ENCODE results near the gene RPL10. TPM values are rescaled to one million over a fixed set of nuclear protein-coding genes. Genes with fewer than 3 reads are reported as not detected.
A peak's percentile ranks its signal among the peaks of the same experiment; 100 is the strongest.
"Not testable (repeated sequence)": the region's sequence is repeated elsewhere in the genome, so short reads cannot be mapped to it uniquely, and the experiment has no call there.

RPL10 gene
- total RNA-seq, 1 donor from 2014 or later = 1,898 TPM

DNA sequence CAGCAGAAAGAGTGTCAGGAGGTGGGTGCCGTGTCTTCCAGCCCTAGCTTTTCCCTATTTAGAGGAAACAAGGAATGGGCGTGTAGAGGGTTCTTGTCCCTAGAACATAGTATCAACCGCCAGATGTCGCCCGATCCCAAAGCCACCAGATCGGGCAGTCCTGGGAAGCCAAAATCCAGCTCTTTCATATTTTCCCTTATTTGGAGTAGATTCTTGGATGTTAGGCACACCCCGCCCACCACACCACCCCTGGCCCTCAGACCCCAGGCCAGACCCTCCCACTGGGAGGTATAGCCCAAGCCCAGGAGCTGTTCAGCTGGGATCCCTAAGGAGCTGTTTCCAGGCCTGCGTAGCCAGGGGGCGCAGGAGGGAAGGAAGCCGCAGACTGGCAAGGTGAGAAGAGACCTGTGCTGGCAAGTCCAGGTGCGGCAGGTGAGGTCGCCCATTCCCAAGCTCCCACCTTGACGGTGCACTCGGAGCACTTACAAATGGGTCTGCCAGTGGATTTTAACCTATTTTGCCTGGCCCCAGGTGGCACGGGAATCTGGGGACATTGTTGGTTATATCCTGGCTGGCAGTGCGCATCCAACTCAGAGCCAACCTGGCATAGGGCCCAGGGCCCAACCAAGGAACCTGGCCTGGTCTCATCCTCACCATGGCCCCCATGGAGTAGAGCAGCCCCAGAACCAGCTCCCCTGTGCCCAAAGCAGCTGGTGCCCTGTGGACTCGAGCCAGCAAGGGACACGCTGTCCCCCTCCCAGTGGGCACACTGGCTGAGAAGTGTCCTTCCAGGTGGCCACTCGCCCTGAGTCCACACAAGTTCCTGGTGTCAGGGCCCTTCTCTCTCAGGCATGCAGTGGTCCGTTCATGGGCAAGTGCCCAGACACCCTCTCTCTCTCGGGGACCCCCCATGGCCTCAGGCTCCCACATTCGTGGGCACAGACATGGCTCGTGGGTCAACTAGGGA lies 24.6 kb upstream of the RPL10 start:
- ATAC-seq (no peak), DNase-seq (peak; percentile 62)
- intact Hi-C loops (cut with micrococcal nuclease) = no loop called here

DNA sequence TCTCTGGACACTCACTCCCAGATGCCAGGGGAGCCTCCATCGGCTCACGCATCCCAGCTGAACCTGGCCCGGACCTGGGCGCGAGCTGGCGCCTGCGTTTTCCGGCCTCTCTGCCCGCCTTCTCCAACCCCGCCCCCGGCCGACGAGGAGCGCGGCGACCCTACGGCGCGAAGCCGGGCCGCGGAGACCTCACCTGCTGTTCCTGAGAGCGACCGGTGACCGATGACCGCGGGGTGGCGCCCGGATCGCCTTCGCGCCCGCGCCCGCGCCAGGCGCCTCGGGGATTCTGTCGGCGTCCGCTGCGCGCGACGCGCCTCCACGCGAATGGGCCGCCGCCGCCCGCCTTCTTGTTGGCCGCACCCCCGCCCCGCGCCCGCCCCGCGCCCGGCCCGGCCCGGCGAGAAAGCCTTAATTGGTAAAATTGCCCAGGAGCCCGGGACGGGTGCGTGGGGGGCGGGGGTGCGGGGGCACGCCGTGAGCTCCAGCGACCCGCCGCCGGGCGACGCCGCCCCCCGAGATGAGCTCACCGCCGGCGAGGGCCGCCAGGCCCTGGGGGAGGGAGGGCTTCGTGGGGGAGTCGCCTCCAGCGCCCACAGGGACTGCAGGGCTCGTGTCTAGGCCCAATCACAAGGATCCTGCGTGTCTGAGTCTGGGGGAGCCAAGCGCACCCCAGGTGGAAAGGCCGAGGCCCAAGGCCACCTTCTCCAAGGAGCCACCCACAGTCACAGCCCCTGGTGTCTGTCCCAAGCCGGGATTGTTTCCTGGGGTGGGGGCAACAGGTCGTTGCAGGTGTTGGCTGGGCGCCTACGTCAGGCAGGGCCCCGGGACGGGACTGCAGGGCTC lies 23.6 kb upstream of the RPL10 start, which contains the start of gene FLNA:
Gene FLNA (minus strand): TSS at position 322 of the 843 bp plus-strand sequence. CDS start 3,389 bp downstream, outside the sequence.
- intact Hi-C loops (cut with micrococcal nuclease) = no loop called here
- no peak for ATAC-seq
- DNase-seq = peak; percentile 71

DNA sequence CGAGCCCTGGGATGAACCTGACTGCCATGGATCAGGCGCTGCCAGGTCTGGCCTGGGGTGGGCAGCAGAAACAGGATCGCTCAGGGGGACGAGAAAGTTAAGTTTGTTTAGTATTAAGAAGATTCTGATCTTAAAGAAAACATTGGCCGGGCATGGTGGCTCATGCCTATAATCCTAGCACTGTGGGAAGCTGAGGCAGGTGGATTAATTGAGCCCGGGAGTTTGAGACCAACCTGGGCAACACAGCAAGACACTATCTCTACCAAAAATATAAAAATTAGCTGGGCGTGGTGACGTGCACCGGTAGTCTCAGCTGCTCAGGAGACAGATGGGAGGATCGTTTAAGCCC lies 23.0 kb upstream of the RPL10 start:
- DNase-seq = no peak
- ATAC-seq = no peak
- intact Hi-C loops (cut with micrococcal nuclease) = no loop called here

DNA sequence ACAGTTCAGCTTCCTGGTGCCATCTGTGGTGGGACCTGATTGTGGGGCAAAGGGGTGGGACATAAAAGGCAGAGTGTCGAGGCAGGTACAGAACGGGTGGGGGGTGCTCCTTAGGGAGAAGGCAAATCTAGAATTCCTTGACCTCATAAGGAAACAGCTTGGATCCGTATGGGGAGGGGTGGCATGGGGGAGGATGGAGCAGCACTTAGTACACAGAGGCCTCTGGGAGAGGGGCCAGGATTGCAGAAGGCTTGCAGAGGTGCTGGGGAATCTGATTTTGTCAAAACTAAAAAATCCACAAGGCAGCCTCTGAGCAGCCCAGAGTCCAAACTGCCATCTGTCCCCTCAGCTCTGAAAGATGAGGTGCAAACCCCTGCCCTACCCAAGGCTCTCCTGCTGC lies 21.4 kb upstream of the RPL10 start:
- ATAC-seq (no peak), DNase-seq (no peak)
- intact Hi-C loops (cut with micrococcal nuclease) = no loop called here

DNA sequence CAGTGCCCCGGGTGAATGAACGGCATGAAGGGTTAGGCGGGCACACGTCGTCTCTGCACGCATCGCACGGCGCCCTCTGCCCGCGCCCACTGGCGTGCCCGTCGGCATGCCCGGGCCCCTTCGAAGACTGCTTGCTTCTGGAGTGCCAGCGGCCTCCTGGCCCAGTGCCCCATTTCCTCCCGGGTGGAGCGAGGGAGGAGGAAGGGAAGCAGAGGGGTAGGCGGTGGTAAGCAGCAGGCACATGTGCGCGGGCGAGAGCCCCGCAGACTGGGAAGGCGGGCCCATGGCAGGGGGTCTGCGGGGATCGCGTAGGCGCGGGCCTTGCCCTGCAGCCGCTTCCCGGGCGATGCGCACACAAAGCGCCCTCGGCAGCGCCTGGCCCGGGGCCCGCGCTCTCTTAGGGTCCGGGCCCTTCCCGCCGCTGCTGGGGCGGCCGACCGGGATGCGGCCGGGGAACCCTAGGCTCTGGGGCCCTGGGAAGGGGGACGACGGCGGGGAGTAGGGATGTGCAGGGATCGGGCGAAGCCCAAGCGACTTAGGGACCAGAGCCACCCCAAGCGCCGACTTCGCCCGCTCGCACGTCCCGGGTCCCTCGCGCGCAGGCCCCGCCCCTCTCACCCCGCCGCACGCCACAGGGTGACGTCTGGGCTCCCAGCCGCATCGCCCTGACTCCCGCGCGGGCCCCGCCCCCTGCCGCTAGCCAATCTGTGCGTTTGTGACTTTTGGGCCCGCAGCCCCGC lies 19.9 kb upstream of the RPL10 start:
- DNase-seq = peak; percentile 80
- intact Hi-C loops (cut with micrococcal nuclease) = no loop called here
- peak; percentile 13 for ATAC-seq

DNA sequence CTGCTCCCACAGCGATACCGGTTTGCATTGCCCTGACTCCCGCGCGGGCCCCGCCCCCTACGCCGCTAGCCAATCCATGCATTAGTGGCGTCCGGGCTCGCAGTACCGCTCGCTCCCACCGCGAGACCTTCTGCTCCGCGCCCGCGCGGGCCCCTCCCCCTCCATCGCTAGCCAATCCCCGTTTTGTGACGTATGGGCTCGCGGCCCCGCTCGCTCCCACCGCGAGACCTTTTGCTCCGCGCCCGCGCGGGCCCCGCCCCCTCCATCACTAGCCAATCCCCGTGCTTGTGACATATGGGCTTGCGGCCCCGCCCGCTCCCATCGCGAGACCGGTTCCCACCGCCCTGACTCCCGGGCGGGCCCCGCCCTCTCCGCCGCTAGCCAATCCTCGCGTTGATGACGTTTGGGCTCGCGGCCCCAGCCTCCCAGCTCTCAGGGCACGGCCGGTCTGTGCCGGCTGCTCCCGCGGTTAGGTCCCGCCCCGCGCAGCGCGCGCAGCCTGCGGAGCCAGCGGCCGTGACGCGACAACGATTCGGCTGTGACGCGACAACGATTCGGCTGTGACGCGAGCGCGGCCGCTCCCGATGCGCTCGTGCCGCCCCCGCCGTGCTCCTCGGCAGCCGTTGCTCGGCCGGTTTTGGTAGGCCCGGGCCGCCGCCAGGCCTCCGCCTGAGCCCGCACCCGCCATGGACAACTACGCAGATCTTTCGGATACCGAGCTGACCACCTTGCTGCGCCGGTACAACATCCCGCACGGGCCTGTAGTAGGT lies 19.2 kb upstream of the RPL10 start, which contains the start of gene EMD:
Gene EMD (plus strand): TSS at position 497 of the 770 bp plus-strand sequence. CDS start 190 bp downstream, at position 687.
- DNase-seq (peak; percentile 98), ATAC-seq (peak; percentile 90)
- intact Hi-C loops (cut with micrococcal nuclease) = no loop called here

DNA sequence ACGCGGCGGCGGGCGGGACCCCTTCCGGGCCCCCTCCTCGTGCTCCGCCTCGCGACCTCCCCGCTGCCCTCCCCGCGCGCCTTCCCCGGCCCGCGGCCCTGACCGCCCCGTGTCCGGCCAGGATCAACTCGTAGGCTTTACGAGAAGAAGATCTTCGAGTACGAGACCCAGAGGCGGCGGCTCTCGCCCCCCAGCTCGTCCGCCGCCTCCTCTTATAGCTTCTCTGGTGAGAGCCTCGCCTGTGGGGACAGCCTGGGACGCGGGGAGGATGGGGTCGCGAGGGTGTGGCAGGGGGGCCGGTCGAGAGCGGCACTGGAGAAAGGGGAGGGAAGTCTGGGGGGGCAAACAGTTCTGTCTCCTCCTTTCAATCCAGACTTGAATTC lies 18.6 kb upstream of the RPL10 start:
- intact Hi-C loops (cut with micrococcal nuclease) = no loop called here
- no peak for ATAC-seq

DNA sequence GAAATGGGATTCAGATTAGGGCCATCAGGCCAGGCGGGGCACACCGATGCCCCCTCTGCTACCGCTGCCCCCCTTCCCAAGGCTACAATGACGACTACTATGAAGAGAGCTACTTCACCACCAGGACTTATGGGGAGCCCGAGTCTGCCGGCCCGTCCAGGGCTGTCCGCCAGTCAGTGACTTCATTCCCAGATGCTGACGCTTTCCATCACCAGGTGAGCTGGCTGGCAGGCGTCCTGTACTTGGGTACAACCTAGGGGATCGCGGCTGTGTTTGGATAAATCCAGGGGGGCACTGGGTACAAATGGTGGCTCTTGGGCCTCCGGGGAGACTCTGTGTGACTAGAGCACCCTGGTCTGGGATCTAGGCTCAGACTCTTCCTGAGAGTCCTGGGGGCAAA lies 18.0 kb upstream of the RPL10 start:
- intact Hi-C loops (cut with micrococcal nuclease) = no loop called here
- no peak for ATAC-seq
- peak; percentile 29 for DNase-seq

More for the DNA sequence above, 18.6 kb upstream of the RPL10 start:
- DNase-seq = no peak

DNA sequence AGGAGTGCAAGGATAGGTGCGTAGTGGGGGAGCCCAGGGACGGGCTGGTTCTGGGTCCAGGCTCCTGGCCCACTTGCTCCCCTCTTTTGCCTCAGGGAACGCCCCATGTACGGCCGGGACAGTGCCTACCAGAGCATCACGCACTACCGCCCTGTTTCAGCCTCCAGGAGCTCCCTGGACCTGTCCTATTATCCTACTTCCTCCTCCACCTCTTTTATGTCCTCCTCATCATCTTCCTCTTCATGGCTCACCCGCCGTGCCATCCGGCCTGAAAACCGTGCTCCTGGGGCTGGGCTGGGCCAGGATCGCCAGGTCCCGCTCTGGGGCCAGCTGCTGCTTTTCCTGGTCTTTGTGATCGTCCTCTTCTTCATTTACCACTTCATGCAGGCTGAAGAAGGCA lies 17.4 kb upstream of the RPL10 start:
- intact Hi-C loops (cut with micrococcal nuclease) = no loop called here
- peak; percentile 22 for DNase-seq

DNA sequence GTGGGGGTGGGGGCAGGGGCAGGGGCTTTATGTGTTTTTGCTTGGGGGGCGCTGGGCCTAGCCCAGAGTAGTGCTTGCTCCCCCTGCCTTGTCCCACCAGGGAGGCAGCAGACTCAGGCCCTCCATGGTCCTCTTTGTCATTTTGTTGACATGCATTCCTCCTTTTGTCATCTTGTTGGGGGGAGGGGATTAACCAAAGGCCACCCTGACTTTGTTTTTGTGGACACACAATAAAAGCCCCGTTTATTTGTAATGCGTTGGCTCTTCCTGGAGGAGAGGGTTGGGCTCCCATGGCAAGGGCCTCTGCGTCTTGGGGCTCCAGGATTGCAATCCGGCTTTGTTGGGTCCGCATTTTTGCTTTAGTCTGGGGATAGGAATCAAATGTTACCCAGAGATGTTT lies 16.9 kb upstream of the RPL10 start:
- ATAC-seq (no peak), DNase-seq (peak; percentile 13)
- intact Hi-C loops (cut with micrococcal nuclease) = no loop called here

More for the DNA sequence above, 17.4 kb upstream of the RPL10 start:
- ATAC-seq = no peak

DNA sequence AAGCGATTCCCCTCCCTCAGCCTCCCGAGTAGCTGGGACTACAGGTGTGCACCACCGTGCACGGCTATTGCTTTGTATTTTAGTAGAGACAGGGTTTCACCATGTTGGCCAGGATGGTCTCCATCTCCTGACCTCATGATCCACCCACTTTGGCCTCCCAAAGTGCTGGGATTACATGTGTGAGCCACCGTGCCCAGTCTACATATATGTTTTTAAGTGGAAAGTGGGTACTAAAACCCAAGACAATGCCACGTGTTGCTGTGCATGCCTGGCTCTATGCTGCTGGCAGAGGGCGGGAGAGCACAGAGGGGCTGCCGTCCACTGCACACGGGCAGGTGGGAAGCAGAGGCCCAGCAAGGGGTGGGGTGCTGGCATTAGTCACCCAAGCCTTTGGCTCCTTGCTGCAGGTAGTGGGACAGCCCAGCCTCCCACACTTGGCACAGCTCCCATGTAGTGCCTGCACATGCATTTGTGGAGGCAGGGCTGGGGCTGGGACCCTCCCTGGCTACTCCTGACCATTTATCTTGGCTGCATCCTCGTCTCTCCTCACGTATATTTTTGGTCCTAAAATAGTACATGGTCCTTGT lies 15.6 kb upstream of the RPL10 start:
- ATAC-seq (no peak), DNase-seq (no peak)
- intact Hi-C loops (cut with micrococcal nuclease) = no loop called here

DNA sequence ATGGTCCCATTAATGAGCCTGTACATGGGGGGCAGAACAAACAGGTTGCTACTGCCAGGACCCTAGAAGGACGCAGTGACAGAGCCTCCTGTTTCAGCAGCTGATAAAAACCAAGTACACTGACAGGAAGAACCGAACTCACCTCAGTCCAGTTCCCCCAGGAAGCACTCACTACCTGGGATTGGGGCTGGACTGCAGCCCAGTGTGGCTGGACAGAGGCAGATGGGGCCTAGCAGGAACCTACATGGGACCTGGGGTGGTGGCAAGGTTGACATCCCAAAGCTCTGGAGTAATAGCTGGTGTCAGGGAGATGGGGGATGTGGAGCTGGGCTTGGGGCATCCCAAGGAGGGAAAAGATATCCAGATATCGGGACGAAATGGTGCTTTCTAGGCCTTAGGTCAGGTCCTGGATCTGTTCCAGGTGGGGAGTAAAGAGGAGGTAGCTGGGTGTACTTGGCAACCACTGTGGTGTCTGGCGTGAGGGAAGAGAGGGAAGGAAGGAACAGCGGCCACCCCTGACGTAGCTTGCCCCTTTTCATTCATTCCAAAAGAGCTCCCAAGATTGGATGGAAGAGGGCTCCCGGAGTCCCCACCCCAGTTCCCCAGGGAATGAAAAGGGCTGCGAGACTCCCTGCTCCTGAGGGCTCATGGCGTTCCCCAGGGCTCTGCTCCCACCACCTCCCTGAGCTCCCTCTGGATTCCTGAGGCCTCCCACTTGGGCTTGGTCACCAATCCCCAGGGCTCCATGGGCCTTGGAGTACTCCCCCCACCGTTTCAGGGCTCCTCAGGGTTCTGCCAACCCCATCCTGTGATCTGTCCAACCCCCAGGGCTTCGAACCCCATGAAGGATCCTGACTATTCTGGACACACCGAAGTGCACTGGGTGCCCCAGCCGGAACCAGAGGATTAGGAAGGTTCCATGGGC lies 14.6 kb upstream of the RPL10 start:
- ATAC-seq (no peak), DNase-seq (no peak)
- intact Hi-C loops (cut with micrococcal nuclease) = no loop called here

DNA sequence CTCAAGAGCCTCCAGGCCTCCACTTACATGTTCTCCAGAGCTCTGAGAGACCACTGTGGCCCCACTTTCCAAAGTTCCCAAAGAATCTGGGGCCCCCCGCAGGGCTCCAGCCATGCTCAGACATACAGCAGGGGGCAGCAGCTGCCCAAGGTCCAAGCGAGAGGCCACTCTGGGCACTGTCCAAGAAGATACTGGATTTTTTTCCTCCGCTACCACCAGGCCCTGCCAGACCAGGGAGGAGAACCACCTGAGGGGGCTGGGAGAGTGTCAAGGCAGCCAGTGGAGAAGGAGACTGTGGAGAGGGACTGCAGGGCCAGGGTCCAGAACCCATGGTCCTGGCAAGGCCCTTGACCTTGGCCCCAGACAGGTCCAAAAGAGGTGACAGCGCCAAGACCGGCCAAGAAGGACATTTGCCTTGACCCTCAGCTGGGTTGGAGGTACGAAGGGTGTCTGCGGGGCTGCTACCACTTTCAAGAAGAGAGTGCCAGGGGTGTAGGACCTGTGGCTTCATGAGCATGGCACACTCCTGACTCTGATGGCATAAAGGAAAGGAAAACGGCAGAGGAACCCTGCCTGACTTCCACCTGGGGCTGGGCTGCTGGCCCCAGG lies 13.8 kb upstream of the RPL10 start:
- intact Hi-C loops (cut with micrococcal nuclease) = no loop called here
- DNase-seq (no peak), ATAC-seq (peak; percentile 8)

DNA sequence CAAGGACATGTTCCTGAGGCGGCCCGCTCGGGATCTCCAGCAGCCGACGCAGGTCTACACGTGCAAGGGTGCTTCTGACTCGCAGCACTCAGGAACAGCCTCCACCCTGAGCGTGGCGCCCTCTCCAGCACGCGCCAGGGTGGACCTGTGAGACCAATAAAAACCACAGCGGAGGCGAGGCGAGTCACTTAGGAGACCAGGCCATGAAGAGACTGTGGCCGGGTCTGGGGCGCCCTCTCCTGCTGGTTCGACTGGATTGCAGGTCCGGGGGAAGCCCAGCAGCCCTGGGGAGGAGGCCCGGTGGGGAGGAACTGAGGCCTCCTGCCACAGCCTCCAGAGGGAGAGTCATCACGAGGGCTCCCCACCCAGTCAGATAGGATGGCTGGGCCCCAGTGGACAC lies 10.1 kb upstream of the RPL10 start:
- intact Hi-C loops (cut with micrococcal nuclease); DNase-seq: not testable (repeated sequence)
- ATAC-seq = peak; percentile 30

DNA sequence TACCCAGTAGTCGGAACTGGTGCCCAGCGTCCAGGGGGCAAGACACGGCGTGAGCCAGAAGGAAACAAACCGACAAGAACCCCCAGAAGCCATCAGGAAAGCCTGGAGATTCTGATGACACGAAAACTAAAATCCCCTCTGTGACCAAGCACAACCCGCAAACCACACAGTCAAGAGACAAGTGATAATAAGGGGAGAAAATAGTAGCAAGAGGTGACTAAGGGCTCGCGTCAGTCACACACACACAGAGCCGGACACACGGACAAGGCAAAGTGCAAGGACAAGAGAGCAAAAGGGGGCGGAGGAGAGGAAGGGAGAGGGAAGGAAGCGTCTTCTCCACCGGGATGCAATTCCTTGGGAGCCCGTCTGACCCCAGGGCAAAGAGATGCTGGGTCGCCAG lies 9.5 kb upstream of the RPL10 start:
- intact Hi-C loops (cut with micrococcal nuclease); DNase-seq: not testable (repeated sequence)
- peak; percentile 7 for ATAC-seq

DNA sequence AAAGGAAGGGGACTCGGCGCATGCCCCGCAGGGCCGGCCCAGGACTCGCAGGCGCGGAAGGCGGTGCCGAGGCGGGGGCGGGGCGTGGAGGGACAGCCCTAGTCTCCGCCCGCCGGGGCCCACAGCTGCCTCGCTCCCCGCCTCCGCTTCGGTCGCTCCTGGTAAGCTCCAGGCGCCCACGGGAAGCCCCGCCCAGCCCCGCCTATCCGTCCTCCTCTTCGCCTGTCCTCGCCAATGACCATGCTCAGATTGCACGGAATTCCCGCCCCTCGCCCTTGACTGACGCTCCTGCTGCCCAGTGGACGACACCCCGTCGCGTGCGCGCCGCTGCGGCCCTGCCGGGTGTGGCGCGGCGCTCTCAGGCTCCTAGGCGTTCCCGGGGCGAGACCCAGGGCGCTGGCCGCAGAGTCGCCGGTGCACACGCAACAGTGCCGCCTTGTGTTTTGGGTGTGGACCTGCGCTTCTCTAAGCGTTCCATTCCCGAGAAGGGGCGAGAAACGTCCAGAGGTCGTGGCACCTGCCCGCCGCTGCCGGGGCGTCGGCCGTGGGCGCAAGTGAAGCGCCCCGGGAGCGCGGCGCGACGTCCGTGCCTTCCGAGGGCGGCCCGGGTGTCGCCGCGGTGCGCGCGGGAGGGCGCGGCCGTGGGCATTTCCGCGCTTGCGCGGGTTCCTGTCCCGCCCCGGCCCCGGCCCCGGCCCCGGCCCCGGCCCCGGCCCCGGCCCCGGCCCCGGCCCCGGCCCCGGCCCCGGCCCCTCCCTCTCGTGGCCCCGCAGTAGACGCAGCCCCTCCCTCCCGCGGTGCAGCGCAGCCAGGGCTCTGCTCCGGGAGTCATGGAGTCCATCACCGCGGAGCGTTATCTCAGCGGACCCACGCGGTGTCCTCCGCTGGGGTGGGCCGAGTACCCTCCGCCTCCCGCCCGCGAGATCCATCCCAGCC lies 8.1 kb upstream of the RPL10 start:
- peak; percentile 87 for ATAC-seq

More for the DNA sequence above, 8.1 kb upstream of the RPL10 start:
- DNase-seq; intact Hi-C loops (cut with micrococcal nuclease): not testable (repeated sequence)
